Adrenal gland (tissue), 12 donors: ENCODE results near the gene ATR. TPM values are rescaled to one million over a fixed set of nuclear protein-coding genes. Genes with fewer than 3 reads are reported as not detected.
"Not testable (repeated sequence)": the region's sequence is repeated elsewhere in the genome, so short reads cannot be mapped to it uniquely, and the experiment has no call there.

Experiments used
- DNase-seq, 7 donors: peaks; one replicate each; pipeline ENCODE4 v3.0.0-alpha.2; 2019 to 2020
- H3K27ac ChIP-seq, 5 donors: fragments of 200-600 bp; sonication (generic) in 4 of 5; 1 replicate in 3 of 5; 2 replicates in 2 of 5; pipeline versions ENCODE4 v1.5.1 to v1.8.0; 2016 to 2020; ENCODE audit warnings: mild to moderate bottlenecking in 1 of 5
- H3K27me3 ChIP-seq: fragments of 200-600 bp; 2 replicates; pipeline ENCODE4 v1.8.0; 2021
- H3K36me3 ChIP-seq, 2 donors: fragments of 200-600 bp; replicated peaks in 1 of 2; 1 replicate in 1 of 2; 2 replicates in 1 of 2; pipeline versions ENCODE4 v1.5.1 to v1.8.0; 2018 to 2022
- H3K4me1 ChIP-seq, 2 donors: fragments of 200-600 bp; replicated peaks in 1 of 2; 1 replicate in 1 of 2; 2 replicates in 1 of 2; pipeline versions ENCODE4 v1.5.1 to v1.8.0; 2018 to 2021
- H3K4me3 ChIP-seq, 4 donors: fragments of 200-600 bp; sonication (generic) in 3 of 4; one replicate each; pipeline ENCODE4 v1.5.1; 2016 to 2018
- H3K9me3 ChIP-seq, 3 donors: fragments of 200-600 bp; sonication (generic) in 1 of 3; replicated peaks in 1 of 3; 1 replicate in 2 of 3; 2 replicates in 1 of 3; pipeline versions ENCODE4 v1.5.1 to v1.8.0; 2016 to 2021
- POLR2A ChIP-seq, 2 donors: fragments of 450-650 bp; IDR thresholded peaks; one replicate each; pipeline ENCODE4 v1.6.1; 2017; ENCODE audit warnings: antibody characterized with exemption in 2 of 2, mild to moderate bottlenecking in 2 of 2, moderate library complexity in 1 of 2
- WGBS, 4 donors: extraction: QIAGEN DNeasy Blood & Tissue Kit in 2 of 4; methylation state at CpG; one replicate each; pipeline versions ENCODE4 v1.1.5 to v1.1.7; 2013 to 2017; 5-methylcytosine and 5-hydroxymethylcytosine counted together
- intact Hi-C, 2 donors: fragments of 100-400 bp; cut with DNase I; formaldehyde crosslinking; loops; one replicate each; pipeline versions ENCODE4 v1.14.1 to v1.15.0; 2022 to 2023
- polyA plus RNA-seq, 3 donors: library from polyadenylated mRNA; stranded (reverse); fragments of 200-250 nt in 2 of 3; fragments of 350-450 nt in 1 of 3; fragmentation: Illumina TruSeq in 1 of 3; extraction: RNeasy Lipid Tissue Mini Kit (QIAGEN cat#74804) in 1 of 3; gene quantifications; one replicate each; pipeline ENCODE4 v1.2.3, GENCODE V29; 2013 to 2014
- total RNA-seq, 9 donors: library from RNA; depleted of rRNA in 4 of 9; stranded (reverse); fragments of >200 nt in 4 of 9; fragments of 120-200 nt in 1 of 9; fragmentation: NEBNext Ultra II Directional in 1 of 9; extraction: Animal tissue kit (Norgen Biotek cat#: 25700) in 1 of 9; gene quantifications; one replicate each; pipeline versions ENCODE4 v1.1.0 to v1.2.4, GENCODE V29; 2013 to 2023
- TF ChIP-seq, protein P1 (sequence below), 6 experiments: fragments of 450-650 bp in 4 of 6; fragments of 200-600 bp in 2 of 6; sonication (generic) in 1 of 6; IDR thresholded peaks; 1 replicate in 5 of 6; 2 replicates in 1 of 6; pipeline versions ENCODE4 v1.5.1 to v1.8.0; 2016 to 2021; ENCODE audit warnings: antibody characterized with exemption in 6 of 6, mild to moderate bottlenecking in 2 of 6, moderate library complexity in 1 of 6
- donor health status: healthy with polysubstance abuse.
- donor health status: Bipolar disorder and iron deficiency.
- donor health status: DM: yes; HTN: yes; CAD: no.
- donor health status: DM: no; HTN: no; CAD: no.
- donor health status: DM: no; HTN: no; CAD: no.
- donor health status: DM: yes; HTN: yes; CAD: no.

The ATR gene
- total and polyA plus RNA-seq, 12 donors = 34.7 to 131 (median 53.3) TPM

DNA sequence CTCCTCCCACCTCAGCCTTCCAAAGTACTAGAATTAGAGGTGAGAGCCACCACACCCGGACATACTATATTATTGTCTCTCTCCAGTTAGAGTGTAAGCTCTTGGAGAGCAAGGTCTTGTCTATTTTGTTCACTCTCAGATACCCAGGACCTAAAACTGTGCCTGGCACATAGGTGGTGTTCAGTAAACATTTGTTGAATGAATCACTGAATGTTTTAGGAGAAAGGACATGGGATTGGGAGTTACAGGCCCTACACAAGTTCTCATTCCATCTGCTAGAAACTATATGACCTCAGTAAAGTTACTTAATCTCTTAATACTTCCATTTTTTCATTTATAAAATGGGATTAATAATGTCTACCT lies 1.5 kb upstream of the ATR start:
- no peak for DNase-seq
- H3K27ac ChIP-seq = no peak overlapping the region
- H3K36me3 ChIP-seq = no peaks in the 10 kb centered on the region
- no peak overlapping the region for H3K4me3 ChIP-seq
- H3K4me1 ChIP-seq = peaks cover 24 to 33% of the 10 kb centered on the region in 2 donors
- no peaks in the 10 kb centered on the region for H3K9me3 ChIP-seq
- 93 to 100% (median 95%) methylated on average over 1 of the region's 1 CpG for WGBS, 4 donors
- no peaks in the 10 kb centered on the region for H3K27me3 ChIP-seq
- no peak for TF ChIP-seq POLR2A (IDR thresholded peaks at IDR 0.05)
- TF ChIP-seq, protein P1, sequence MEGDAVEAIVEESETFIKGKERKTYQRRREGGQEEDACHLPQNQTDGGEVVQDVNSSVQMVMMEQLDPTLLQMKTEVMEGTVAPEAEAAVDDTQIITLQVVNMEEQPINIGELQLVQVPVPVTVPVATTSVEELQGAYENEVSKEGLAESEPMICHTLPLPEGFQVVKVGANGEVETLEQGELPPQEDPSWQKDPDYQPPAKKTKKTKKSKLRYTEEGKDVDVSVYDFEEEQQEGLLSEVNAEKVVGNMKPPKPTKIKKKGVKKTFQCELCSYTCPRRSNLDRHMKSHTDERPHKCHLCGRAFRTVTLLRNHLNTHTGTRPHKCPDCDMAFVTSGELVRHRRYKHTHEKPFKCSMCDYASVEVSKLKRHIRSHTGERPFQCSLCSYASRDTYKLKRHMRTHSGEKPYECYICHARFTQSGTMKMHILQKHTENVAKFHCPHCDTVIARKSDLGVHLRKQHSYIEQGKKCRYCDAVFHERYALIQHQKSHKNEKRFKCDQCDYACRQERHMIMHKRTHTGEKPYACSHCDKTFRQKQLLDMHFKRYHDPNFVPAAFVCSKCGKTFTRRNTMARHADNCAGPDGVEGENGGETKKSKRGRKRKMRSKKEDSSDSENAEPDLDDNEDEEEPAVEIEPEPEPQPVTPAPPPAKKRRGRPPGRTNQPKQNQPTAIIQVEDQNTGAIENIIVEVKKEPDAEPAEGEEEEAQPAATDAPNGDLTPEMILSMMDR (IDR thresholded peaks at IDR 0.05) = no peak
- intact Hi-C loops = loop anchor here (10.0 kb wide), 2 partner anchors 245 to 415 kb away; no protein-coding TSS in a partner anchor

DNA sequence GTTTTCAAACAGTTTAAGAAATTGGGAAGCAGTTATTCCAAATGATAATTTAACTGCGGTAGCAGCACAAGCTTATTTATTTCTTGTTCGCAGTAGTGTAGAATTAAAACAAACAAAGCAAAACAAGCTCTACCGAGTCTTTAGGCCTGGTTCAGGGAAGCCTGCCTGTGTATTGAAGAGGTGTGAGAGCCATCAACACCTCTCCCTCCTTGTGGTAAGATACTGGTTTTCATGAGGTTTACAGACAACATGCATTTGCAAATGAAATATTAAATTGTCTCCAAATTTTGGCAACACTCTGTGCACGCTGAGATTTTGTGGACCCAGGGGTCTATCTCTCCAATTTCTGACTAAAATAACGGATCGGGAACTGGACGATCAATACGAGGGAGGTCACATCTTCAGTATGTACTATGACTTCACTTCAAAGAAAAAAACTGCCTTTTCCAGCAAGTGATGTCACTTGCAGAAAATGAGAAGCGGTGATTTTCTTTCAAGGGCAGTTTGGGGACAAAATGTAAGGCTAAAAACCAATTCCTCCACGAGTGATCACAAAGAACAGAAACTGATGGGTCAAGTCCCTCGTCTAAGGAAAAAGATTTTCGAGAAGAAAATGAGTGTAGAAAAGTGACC lies 721 bp downstream of the ATR start:
- Histone ChIP-seq H3K27ac (peak overlapping the region; percentile 69 to 96 (median 93)), H3K4me1 (peaks cover 31 to 45% of the 10 kb centered on the region in 2 donors), H3K27me3 (no peaks in the 10 kb centered on the region), H3K9me3 (no peaks in the 10 kb centered on the region), H3K4me3 (peak overlapping the region; percentile 40 to 80 (median 70)), H3K36me3 (no peaks in the 10 kb centered on the region)
- WGBS, 4 donors = 4 to 7% (median 4%) methylated on average over 12 of the region's 12 CpGs
- DNase-seq = no peak
- TF ChIP-seq, protein P1 (IDR thresholded peaks at IDR 0.05) = no peak
- no peak for TF ChIP-seq POLR2A (IDR thresholded peaks at IDR 0.05)
- intact Hi-C loops = no loop called here

DNA sequence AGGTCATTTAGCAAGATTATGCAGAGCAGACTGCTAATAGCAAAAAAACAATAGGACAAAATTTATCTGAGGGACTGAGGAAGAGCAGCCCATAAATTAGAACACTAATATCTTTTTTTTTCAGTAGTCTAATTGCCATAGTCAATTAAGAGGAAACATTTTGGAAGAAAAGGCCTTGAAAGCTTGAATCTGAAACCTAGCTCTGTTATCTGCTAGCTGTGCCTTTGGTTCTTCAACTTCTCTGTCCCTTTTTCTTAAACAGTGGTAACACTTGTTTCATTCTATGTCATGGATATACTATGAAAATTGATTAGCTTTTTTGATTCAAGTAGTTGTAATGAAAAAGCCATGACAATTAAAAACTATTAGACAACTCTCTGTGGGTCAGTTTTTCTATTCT lies 1.7 kb downstream of the ATR start:
- Histone ChIP-seq H3K27ac (peak overlapping the region; percentile 69 to 96 (median 93)), H3K4me1 (peaks cover 31 to 46% of the 10 kb centered on the region in 2 donors), H3K9me3 (no peaks in the 10 kb centered on the region), H3K27me3 (no peaks in the 10 kb centered on the region), H3K36me3 (no peaks in the 10 kb centered on the region), H3K4me3 (peak overlapping the region in 1 of 4 donors; percentile 70)
- no peak for DNase-seq
- TF ChIP-seq POLR2A (IDR thresholded peaks at IDR 0.05) = no peak
- TF ChIP-seq, protein P1 (IDR thresholded peaks at IDR 0.05) = no peak
- intact Hi-C loops = no loop called here

DNA sequence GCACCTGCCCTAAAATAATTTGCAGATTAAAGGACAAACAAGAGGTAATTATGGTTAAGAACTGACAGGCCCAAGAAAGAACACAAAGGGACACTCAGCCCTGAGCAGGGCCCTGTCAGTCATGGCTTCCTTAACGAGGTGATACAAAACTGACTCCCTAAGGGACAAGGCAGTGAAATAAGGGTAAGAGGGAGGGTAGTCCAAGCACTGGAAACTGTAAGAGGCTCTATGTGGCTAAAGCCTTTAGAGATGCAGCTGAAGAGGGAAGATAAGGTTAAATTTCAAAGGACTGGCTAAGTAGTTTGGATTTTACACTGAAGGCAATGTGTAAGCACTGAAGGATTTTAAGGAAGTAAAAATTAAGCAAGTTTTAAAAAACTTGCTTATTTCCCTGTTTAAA lies 3.9 kb downstream of the ATR start:
- no peaks in the 10 kb centered on the region for H3K9me3 ChIP-seq
- intact Hi-C loops = no loop called here
- TF ChIP-seq POLR2A (IDR thresholded peaks at IDR 0.05) = no peak
- TF ChIP-seq, protein P1 (IDR thresholded peaks at IDR 0.05) = no peak
- no peak for DNase-seq
- no peaks in the 10 kb centered on the region for H3K27me3 ChIP-seq
- 29 to 52% (median 33%) methylated on average over 1 of the region's 1 CpG for WGBS, 4 donors
- H3K4me1 ChIP-seq = peaks cover 31 to 46% of the 10 kb centered on the region in 2 donors
- no peak overlapping the region for H3K4me3 ChIP-seq
- peak overlapping the region in 4 of 5 donors; percentile 16 to 96 (median 94) for H3K27ac ChIP-seq
- H3K36me3 ChIP-seq = no peaks in the 10 kb centered on the region

DNA sequence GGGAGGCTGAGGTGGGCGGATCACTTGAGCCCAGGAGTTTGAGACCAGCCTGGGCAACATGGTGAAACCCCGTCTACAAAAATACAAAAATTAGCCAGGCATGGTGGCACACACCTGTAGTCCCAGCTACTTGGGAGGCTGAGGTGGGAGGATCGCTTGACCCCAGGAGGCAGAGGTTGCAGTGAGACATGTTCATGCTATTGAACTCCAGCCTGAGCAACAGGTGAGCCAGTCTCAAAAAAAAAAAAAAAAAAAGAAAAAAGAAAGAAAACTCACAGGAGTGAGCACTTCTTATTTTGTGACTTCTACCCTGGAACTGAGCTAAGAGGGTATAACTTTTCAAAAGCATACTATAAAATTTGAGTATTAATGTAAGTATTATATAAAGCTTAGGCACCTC lies 4.3 kb downstream of the ATR start:
- intact Hi-C loops, H3K4me3 ChIP-seq: not testable (repeated sequence)
- 94 to 100% (median 95%) methylated on average over 3 of the region's 3 CpGs for WGBS, 4 donors

DNA sequence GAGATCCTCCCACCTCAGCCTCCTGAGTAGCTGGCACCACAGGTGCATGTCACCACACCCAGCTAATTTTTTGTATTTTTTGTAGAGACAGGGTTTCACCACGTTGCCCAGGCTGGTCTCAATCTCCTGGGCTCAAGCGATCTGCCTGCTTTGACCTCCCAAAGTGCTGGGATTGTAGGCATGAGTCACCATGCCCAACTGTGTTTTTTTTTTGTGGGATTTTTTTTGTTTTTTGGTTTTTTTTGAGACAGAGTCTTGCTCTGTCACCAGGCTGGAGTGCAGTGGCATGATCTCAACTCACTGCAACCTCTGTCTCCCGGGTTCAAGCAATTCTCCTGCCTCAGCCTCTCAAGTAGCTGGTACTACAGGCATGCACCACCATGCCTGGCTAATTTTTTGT lies 9.1 kb downstream of the ATR start:
- H3K27ac ChIP-seq, H3K9me3 ChIP-seq, H3K4me1 ChIP-seq, H3K4me3 ChIP-seq, H3K27me3 ChIP-seq, H3K36me3 ChIP-seq, intact Hi-C loops: not testable (repeated sequence)
- peak in 2 of 7 donors; percentile 31 to 46 for DNase-seq
- 45 to 77% (median 56%) methylated on average over 3 of the region's 3 CpGs for WGBS, 4 donors

More for the DNA sequence above, 4.3 kb downstream of the ATR start:
- not testable (repeated sequence) for H3K27me3 ChIP-seq, H3K36me3 ChIP-seq, DNase-seq, H3K9me3 ChIP-seq
- Histone ChIP-seq H3K4me1 (peaks cover 28 to 42% of the 10 kb centered on the region in 2 donors), H3K27ac (peak overlapping the region in 3 of 5 donors; percentile 93 to 96 (median 95))
